Psoas muscle (tissue), 8 donors: ENCODE results near the gene GPAM. TPM values are rescaled to one million over a fixed set of nuclear protein-coding genes. Genes with fewer than 3 reads are reported as not detected.

Experiments used
- ATAC-seq, 4 donors: fragments of 200-7000 bp; cut with Tn5 transposase; one replicate each; pipeline ENCODE4 v1.9.1; 2020; ENCODE audit warnings: moderate library complexity in 3 of 4, mild to moderate bottlenecking in 2 of 4
- DNase-seq, 2 donors: peaks; one replicate each; pipeline ENCODE4 v3.0.0-alpha.2; 2020
- H3K27ac ChIP-seq: fragments of 200-600 bp; one replicate; pipeline ENCODE4 v1.8.0; 2022
- H3K27me3 ChIP-seq, 3 donors: fragments of 200-600 bp in 1 of 3; one replicate each; pipeline versions ENCODE4 v1.6.1 to v1.8.0; 2013 to 2022; ENCODE audit warnings: low read length in 2 of 3, mild to moderate bottlenecking in 2 of 3, moderate library complexity in 1 of 3; ENCODE audit not compliant: insufficient read depth in 3 of 3
- H3K36me3 ChIP-seq, 2 donors: fragments of 200-600 bp in 1 of 2; one replicate each; pipeline versions ENCODE4 v1.6.1 to v1.8.0; 2013 to 2022; ENCODE audit warnings: low read depth in 1 of 2, mild to moderate bottlenecking in 1 of 2, moderate library complexity in 1 of 2; ENCODE audit not compliant: insufficient read depth in 1 of 2
- H3K4me1 ChIP-seq: fragments of 200-600 bp; one replicate; pipeline ENCODE4 v1.8.0; 2022
- H3K4me3 ChIP-seq: fragments of 200-600 bp; one replicate; pipeline ENCODE4 v1.8.0; 2022; ENCODE audit warnings: mild to moderate bottlenecking
- H3K9me3 ChIP-seq: fragments of 200-600 bp; one replicate; pipeline ENCODE4 v1.8.0; 2022
- WGBS, 3 donors: extraction: QIAGEN DNeasy Blood & Tissue Kit; methylation state at CpG; one replicate each; pipeline versions ENCODE4 v1.1.6 to v1.1.7; 2013; 5-methylcytosine and 5-hydroxymethylcytosine counted together
- intact Hi-C, 2 donors: fragments of 100-400 bp; cut with DNase I; formaldehyde crosslinking; loops; one replicate each; pipeline versions ENCODE4 v1.11.0 to v1.14.2; 2022
- long read RNA-seq, 2 donors: library from polyadenylated mRNA; unstranded; transcript quantifications; one replicate each; pipeline ENCODE4 v2.0.0, GENCODE V29; 2021
- polyA plus RNA-seq, 3 donors: library from polyadenylated mRNA; stranded (reverse); fragments of 200-250 nt; gene quantifications; one replicate each; pipeline ENCODE4 v1.2.3, GENCODE V29; 2013
- total RNA-seq, 4 donors: library from RNA; stranded (reverse); fragmentation: NEBNext Ultra II Directional in 2 of 4; extraction: Animal tissue kit (Norgen Biotek cat#: 25700) in 2 of 4; gene quantifications; one replicate each; pipeline versions ENCODE4 v1.2.1 to v1.2.4, GENCODE V29; 2021 to 2023
- TF ChIP-seq, protein P1 (sequence below): fragments of 200-600 bp; IDR thresholded peaks from one replicate; pipeline ENCODE4 v1.8.0; 2022; ENCODE audit warnings: antibody characterized with exemption
- donor health status: healthy with polysubstance abuse.
- donor health status: DM: no; HTN: no; CAD: no; lungs with moderate emphysema.
- donor health status: Bipolar disorder and iron deficiency.
- donor health status: healthy.
- donor health status: DM: yes; HTN: yes; CAD: no.
- donor health status: DM: no; HTN: no; CAD: no.
- donor health status: DM: no; HTN: no; CAD: no.
- donor health status: DM: yes; HTN: yes; CAD: no.

The GPAM gene, protein sequence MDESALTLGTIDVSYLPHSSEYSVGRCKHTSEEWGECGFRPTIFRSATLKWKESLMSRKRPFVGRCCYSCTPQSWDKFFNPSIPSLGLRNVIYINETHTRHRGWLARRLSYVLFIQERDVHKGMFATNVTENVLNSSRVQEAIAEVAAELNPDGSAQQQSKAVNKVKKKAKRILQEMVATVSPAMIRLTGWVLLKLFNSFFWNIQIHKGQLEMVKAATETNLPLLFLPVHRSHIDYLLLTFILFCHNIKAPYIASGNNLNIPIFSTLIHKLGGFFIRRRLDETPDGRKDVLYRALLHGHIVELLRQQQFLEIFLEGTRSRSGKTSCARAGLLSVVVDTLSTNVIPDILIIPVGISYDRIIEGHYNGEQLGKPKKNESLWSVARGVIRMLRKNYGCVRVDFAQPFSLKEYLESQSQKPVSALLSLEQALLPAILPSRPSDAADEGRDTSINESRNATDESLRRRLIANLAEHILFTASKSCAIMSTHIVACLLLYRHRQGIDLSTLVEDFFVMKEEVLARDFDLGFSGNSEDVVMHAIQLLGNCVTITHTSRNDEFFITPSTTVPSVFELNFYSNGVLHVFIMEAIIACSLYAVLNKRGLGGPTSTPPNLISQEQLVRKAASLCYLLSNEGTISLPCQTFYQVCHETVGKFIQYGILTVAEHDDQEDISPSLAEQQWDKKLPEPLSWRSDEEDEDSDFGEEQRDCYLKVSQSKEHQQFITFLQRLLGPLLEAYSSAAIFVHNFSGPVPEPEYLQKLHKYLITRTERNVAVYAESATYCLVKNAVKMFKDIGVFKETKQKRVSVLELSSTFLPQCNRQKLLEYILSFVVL
- total RNA-seq, result 10 to 100 TPM; 10.2 to 20.1 (median 12.6) TPM
- polyA plus RNA-seq, result 10 to 100 TPM in 1 of 3 donors, 1 to 10 TPM in 2; 3.2 to 11.9 (median 9.1) TPM
- long read RNA-seq, donor 1, full-length matches to known transcripts, result 3 of 5 reads
- long read RNA-seq, donor 1, partial matches to known transcripts, result 1 of 5 reads
- long read RNA-seq, donor 1, other reads (novel, unspliced or antisense), result 1 of 5 reads
- long read RNA-seq, donor 2, full-length matches to known transcripts, result 4 of 6 reads
- long read RNA-seq, donor 2, partial matches to known transcripts, result 0 of 6 reads
- long read RNA-seq, donor 2, other reads (novel, unspliced or antisense), result 2 of 6 reads

DNA sequence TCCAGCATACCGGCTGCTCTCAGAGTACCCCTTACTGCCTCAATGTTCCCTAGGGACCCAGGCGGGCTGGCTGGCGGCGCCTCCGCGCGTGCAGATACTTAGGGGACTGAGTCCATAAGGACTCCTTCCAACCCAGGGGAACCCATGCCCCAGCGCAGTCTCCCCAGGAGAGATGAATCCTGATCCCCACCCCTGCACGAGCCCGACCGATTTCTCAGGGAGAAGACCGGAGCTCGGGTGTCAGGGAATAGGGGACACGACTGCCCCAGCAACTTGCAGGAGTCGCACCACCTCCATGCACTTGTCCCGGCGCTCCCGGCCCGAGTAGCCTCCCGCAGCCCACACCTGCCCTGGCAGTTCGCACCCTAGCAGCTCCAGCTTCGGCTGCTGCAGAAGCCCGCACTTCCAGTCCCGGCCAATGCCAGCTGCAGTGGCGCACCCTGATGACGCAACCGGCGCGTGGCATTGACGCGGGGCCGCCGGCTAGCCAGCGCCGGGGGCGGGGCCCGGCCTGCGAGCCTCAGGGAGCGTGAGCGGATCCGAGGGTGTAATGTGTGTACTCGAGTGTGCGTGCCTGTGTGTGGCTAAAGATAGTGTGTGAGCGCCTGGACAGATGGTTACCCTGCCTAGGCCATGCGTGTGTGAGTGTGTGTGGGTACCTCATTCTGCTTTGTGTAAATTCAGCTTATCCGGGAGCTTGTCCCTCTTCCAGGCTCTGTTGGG is at the start of gene GPAM:
GPAM (minus strand) TSS at position 437 of the 723 bp plus-strand sequence. CDS start 1,981 bp downstream, outside the sequence.
- ATAC-seq, result peak; percentile 98 to 100 (median 99)
- Histone ChIP-seq H3K27me3 (no peaks in the 10 kb centered on the region), H3K4me3 (peak within 1 kb of the TSS; percentile 73), H3K36me3 (peaks cover 0 to 30% of the 10 kb centered on the region in 2 donors), H3K4me1 (peaks cover 13% of the 10 kb centered on the region), H3K9me3 (peaks cover 5% of the 10 kb centered on the region), H3K27ac (peak within 1 kb of the TSS; percentile 92)
- TF ChIP-seq, protein P1, sequence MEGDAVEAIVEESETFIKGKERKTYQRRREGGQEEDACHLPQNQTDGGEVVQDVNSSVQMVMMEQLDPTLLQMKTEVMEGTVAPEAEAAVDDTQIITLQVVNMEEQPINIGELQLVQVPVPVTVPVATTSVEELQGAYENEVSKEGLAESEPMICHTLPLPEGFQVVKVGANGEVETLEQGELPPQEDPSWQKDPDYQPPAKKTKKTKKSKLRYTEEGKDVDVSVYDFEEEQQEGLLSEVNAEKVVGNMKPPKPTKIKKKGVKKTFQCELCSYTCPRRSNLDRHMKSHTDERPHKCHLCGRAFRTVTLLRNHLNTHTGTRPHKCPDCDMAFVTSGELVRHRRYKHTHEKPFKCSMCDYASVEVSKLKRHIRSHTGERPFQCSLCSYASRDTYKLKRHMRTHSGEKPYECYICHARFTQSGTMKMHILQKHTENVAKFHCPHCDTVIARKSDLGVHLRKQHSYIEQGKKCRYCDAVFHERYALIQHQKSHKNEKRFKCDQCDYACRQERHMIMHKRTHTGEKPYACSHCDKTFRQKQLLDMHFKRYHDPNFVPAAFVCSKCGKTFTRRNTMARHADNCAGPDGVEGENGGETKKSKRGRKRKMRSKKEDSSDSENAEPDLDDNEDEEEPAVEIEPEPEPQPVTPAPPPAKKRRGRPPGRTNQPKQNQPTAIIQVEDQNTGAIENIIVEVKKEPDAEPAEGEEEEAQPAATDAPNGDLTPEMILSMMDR, result no peak
- peak; percentile 95 to 98 for DNase-seq
- intact Hi-C loops, result loop anchor here (5.0 to 10.0 kb wide), 4 partner anchors 119 to 264 kb away; partner anchors contain the start of genes VTI1A (in 2 of the 2) and ZDHHC6 (in 2 of the 2)
- 0% methylated on average over 46 of the region's 46 CpGs for WGBS, 3 donors

DNA sequence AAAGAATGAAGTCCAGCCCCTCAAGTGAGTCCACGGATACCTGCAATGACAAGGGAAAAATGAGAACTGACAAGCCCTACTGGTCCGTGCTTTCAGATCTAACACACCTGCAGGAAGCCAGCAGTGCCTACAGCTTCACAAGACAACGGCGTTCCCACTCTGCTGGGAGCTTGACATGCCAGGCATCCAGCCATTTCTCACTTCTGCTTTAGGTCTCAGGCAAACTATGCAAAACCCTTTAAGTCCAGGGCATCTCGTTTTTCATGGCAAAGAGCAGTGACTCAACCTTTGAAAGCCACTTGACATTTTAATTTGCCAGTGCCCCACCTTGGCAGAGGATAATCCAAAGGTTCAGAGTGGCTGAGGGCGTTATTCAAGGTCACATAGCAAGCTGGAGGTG is 49.1 kb upstream of the GPAM start:
- WGBS, 3 donors, result 37 to 69% (median 42%) methylated on average over 6 of the region's 6 CpGs
- Histone ChIP-seq H3K4me3 (no peak overlapping the region), H3K27ac (no peak overlapping the region), H3K27me3 (no peaks in the 10 kb centered on the region), H3K9me3 (no peaks in the 10 kb centered on the region), H3K4me1 (peaks cover 9% of the 10 kb centered on the region), H3K36me3 (no peaks in the 10 kb centered on the region)
- ATAC-seq (no peak), DNase-seq (no peak)
- TF ChIP-seq, protein P1, result no peak
- intact Hi-C loops, result no loop called here

DNA sequence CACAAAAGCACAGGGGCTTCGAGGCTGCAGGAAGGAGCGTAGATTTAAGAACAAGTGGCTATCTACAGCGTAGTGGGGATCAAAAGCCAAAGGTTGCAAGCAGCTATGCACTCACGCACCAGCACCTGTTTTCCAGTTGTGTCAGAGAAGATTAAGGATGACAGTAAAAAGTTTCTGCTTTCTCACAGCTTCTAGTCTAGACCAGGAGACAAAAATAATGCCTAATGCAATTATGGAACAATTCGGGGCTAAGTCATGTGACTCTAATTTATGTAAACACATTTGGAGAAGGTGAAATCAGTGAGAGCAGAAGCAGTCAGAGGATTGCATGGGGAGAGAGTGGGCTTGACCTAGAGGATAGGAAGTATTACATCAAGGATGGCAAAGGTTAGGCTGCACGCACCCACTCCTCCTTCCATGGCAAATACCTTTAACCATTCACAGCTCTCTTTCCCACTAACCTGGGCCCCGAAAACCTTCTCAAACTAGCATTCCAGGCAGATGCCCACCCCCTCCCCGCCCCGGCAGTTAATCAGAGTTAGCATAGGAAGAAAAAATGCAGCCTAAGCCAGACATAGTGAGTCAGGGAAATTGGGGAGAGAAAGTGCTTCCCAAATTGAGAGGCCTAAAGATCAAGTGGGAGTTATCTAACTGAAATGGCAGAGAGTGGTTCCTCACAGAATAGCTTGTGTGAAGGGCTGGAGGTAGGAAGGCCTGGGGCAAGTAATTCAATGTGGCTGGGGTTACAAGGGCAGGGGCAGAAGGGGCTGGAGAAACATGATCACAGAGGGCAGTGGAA is 48.2 kb upstream of the GPAM start:
- ATAC-seq, result peak in 3 of 4 donors; percentile 52 to 77 (median 64)
- TF ChIP-seq, protein P1, result no peak
- WGBS, 3 donors, result 45 to 52% (median 49%) methylated on average over 9 of the region's 9 CpGs

More for the DNA sequence above, 48.2 kb upstream of the GPAM start:
- no peaks in the 10 kb centered on the region for H3K27me3 ChIP-seq
- intact Hi-C loops, result no loop called here
- no peak overlapping the region for H3K27ac ChIP-seq
- no peak overlapping the region for H3K4me3 ChIP-seq
- no peaks in the 10 kb centered on the region for H3K9me3 ChIP-seq
- no peaks in the 10 kb centered on the region for H3K36me3 ChIP-seq
- no peak for DNase-seq
- H3K4me1 ChIP-seq, result peaks cover 9% of the 10 kb centered on the region
